ENCODE data around the gene NEMP1. TPM values are rescaled to one million over a fixed set of nuclear protein-coding genes. Genes with fewer than 3 reads are reported as not detected.

The NEMP1 gene
- total and polyA plus RNA-seq, 2 of the 8 experiments (the other 6 are each of a cell fraction or from before 2014, with no cell fraction given): 30.1 to 43.2 TPM

- TF ChIP-seq CTCF (IDR thresholded peaks at IDR 0.05; ENCODE audit: control extremely low read depth in 1 of 3, insufficient read depth in 1 of 3, low read depth in 1 of 3, low read length in 3 of 3) (no peak), CHD1 (IDR thresholded peaks at IDR 0.05; ENCODE audit: low read depth, low read length) (no peak), POLR2A (IDR thresholded peaks at IDR 0.05; ENCODE audit: control extremely low read depth in 1 of 2, low read depth in 2 of 2, low read length in 2 of 2) (peak in 1 of 2 experiments; percentile 54; a peak in 1 of 3 replicates), POLR2AphosphoS5 (IDR thresholded peaks at IDR 0.05; ENCODE audit: low read depth, low read length) (0 out of 2 replicates have a peak, but pooled peaks have one; percentile 48), KDM4A (IDR thresholded peaks at IDR 0.05; ENCODE audit: low read depth, low read length, severe bottlenecking) (no peak), YY1 (IDR thresholded peaks at IDR 0.05; ENCODE audit: low read depth, low read length) (no peak), SP4 (IDR thresholded peaks at IDR 0.05; ENCODE audit: low read length) (no peak), RAD21 (IDR thresholded peaks at IDR 0.05 in 1 of 2, conservative IDR thresholded peaks at IDR 0.05 in 1 of 2; ENCODE audit: low read depth in 2 of 2, low read length in 2 of 2) (no peak), SIX5 (IDR thresholded peaks at IDR 0.05; ENCODE audit: low read depth, low read length) (no peak), BACH1 (IDR thresholded peaks at IDR 0.05; ENCODE audit: low read length) (0 out of 2 replicates have a peak, but pooled peaks have one; percentile 1), EGR1 (IDR thresholded peaks at IDR 0.05; ENCODE audit: borderline replicate concordance, low read depth, low read length) (peak; percentile 86), BCL11A (IDR thresholded peaks at IDR 0.05; ENCODE audit: low read depth in 2 of 2, low read length in 2 of 2) (no peak)
These were observed 9.2 kb upstream of the NEMP1 start (continued) for GRCh38 chr12:57087691-57088353.
